Prostate gland (tissue), 2 donors: ENCODE data around the gene CEP72.

Experiments
- CTCF ChIP-seq, 4 experiments: fragments of 200-600 bp in 2 of 4; fragments of 450-650 bp in 2 of 4; sonication (generic) in 2 of 4; IDR thresholded peaks; 1 replicate in 3 of 4; 2 replicates in 1 of 4; pipeline ENCODE4 v1.5.1; 2016 to 2019; ENCODE audit warnings: antibody characterized with exemption in 4 of 4, mild to moderate bottlenecking in 2 of 4, moderate library complexity in 2 of 4
- POLR2A ChIP-seq: fragments of 450-650 bp; IDR thresholded peaks from one replicate; pipeline ENCODE4 v1.6.1; 2016; ENCODE audit warnings: antibody characterized with exemption, mild to moderate bottlenecking
- POLR2AphosphoS5 ChIP-seq: sonication (generic); formaldehyde crosslinking; IDR thresholded peaks from one replicate; pipeline ENCODE4 v1.6.1; 2017; ENCODE audit warnings: antibody characterized with exemption

- TF ChIP-seq CTCF (IDR thresholded peaks at IDR 0.05) (no peak), POLR2A (no peak), POLR2AphosphoS5 (no peak)
Measured at GRCh38 chr5:661891-662750, 50.0 kb downstream of the CEP72 start.
